Activated gamma-delta T cell treated with Interleukin-2 at 50 U/mL for 16 hours (primary cell): ENCODE measurements around the gene MYL7.

Source experiments
- DNase-seq: peaks from one replicate; pipeline ENCODE4 v3.0.0-alpha.2; 2020

MYL7 gene

DNA sequence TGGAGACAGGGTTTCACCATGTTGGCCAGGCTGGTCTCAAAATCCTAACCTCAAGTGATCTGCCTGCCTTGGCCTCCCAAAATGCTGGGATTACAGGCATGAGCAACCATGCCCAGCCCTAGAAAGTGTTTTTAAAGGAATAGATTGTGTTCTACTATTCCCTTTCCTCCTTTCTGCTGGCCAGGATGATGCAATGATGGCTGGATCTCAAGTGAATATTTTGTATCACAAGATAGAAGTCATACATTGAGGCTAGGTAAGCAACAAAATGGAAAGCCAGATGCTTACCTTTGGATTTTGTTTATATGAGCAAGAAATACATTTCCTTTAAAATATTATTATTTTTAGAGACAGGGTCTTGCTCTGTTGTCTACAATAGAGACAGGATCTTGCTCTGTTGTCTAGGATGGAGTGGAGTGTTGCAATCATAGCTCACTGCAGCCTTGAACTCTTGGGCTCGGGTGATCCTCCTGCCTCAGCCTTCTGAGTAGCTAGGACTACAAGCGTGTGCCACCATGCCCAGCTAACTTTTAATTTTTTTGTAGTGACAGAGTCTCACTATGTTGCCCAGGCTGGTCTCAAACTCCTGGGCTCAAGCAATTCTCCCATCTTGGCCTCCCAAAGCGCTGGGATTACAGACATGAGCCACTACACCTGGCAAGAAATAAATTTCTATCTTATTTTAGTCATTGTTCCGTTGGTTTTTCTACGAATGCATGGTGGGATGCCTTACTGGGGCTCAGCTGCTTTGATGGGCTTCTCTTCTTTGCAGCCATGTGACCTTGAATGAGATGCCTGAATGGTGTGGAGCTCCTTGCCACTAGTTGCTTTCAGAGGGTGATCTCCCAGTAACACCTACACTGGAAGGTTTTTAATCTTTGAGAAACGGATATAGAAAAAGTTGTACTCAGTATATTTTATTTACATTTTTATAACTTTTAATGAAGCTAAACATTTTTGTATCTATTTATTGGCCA, 42.8 kb downstream of the MYL7 start:
- no peak for DNase-seq

DNA sequence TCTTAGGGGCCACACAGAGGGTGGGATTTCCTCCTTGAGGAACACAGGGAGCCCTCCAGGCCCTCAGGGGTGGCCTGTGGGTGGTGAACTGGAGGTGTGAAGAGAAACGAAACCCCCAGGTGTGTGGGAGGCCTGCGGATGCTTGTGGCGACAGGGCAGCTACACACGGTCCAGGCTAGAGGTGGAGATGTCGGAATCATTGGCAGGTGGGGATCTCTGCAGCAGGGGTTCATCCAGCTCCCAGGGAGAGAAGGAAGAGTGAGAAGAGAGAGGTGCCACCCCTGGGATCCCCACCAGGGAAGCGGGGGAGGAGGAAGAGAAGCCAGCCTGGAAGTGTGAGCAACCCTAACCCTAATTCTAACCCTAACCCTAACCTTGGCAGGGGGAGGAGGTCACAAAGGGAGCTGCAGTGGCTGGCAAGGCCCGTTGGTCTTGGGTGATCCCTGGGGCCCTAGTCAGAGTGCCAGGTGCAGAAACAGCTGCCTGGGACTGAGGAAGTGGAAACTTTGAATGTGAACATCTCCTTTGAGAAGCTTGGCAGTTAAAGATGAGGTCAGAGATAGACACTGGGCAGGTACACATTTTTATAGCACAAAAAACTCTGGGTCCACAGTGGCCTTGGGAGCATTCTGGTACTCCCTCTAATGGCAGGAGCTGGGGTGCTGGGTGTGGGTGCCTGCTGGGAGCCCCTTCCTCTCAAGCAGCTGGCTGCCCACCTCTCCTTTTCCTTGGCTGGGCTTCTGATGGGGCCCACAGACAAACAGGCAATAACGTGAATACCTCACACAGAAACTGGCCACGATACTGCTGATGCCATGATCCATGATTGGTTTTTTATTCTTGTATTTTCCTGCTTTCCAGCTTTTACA, 43.8 kb downstream of the MYL7 start:
- DNase-seq: no peak

DNA sequence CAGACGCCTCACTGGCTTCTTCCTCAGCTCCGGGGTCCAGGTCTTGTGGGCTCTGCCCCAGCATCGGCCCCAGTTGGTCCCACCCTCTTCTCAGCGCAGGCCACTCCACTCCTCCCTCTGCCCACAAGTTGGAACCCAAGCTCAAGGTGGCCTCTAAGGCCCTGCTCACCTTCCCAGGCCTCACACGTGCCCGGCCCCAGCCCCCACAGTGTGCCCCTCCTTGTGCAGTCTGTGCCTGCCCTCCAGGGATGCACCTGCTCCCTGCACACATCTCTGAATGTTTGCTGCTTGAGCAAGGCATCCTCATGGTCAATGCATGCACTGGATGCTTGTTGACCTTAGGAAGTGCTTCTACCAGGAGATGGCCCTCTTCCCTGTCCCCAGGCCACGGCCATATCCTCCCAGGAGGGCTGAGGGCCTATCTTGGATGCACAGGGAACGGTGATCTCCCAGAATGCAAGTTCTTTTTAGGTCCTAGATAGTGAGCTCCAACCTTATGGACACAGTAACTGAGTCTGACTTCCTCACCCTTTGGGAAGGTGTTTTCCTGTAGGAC, 44.7 kb downstream of the MYL7 start:
- DNase-seq: no peak

DNA sequence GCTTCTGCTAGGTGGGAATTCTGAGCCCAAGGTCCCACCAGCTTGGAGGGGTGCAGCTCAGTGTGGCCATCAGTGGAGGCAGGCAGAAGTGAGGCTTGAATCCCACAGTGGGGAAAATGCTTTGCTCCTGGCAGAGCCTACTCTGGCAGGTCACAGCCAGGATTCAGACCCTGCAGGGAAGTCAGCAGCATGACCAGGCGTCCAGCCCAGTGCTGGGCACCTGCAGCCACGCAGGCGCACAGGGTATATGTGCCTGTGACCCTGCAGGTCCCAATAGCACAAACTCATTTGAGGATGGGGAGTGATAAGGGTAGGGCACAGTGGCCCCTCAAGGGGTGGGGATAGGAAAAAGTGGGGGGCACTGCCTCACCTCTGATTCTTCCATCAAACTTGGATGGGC, 45.4 kb downstream of the MYL7 start:
- no peak for DNase-seq

DNA sequence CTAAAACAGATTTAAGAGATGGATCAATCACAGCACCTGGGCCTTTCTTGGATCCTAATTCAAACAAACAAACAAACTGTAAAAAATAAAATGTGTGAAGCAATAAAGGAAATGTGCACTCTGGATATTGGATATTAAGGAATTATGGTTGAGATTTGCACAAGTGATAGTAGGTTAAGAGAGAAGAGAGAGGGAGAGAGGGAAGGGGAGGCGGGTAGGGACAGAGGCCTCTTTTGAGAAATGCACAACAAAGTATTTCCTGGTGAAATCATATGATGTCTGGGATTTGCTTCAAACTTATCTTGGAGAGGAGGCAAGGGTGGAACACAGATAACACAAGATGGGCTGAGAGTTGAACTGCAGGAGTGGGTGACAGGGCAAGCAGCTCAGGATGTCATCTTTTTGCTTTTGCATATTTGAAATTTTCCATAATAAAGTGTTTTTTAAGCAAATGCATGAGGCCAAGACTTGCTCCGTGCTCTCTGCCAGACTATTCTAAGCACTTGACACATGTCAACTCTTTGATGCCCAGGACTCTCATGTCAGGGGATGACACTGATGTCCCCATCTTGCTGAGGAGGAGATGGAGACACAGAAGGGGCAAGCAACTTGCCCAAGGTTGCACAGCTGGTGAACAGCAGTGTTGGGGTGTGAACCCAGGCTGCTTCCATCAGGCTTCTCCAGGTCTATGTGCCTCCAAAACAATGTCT, 46.1 kb downstream of the MYL7 start:
- no peak for DNase-seq

DNA sequence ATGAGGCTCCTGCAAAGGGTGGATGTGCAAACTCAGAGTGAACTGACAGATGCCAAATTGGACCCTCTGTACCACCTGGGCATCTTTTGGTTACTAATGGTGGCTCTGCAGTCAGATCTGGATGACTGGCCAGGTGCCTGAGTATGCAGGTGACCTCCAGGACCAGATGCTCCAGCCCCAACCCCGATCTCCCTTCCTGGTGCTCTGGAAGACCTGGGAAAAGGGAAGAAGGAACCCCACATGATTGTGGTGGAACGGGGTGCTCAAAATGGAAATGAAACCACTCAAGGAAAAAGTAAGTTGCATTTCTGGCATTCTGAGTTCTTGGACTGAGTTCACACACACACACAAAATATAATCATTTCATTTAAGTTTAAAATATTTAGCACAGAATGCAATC, 46.8 kb downstream of the MYL7 start:
- no peak for DNase-seq

DNA sequence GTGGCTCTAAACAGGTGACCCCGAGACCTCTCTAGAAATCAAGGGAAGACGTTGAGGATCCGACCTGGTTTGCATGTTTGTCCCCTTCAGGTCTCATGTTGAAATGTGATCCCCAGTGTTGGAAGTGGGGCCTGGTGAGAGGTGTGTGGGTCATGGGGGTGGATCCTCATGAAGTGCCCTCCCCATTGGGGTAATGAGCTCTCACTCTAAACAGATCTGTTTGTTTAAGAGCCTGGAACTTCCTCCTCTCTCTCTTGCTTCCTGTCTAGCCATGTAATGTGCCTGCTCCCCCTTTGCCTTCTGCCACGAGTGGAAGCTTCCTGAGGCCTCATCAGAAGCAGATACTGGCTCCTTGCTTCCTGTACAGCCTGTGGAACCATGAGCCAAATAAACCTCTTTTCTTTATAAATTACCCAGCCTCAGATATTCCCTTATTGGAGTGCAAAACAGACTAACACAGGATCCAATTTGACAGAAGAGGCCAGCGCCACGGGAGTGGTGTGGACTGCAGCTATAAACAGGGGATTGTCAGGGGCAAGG, 48.0 kb downstream of the MYL7 start:
- no peak for DNase-seq
